AG20443 (cell line): Measurements from ENCODE around the gene MIDN.
"Not testable (repeated sequence)": the region's sequence is repeated elsewhere in the genome, so short reads cannot be mapped to it uniquely, and the experiment has no call there.

ENCODE experiments used
- DNase-seq: peaks from one replicate; pipeline ENCODE4 v3.0.0; 2012; ENCODE audit warnings: low spot score, mixed read lengths

MIDN gene

GRCh38 chr19:1248139-1248785 lies at the start of gene MIDN:
MIDN (plus strand) TSS chr19:1248583; CDS start chr19:1250297, 1,714 bp downstream.
- DNase-seq, result peak; percentile 88

- DNase-seq, result no peak
Measured at GRCh38 chr19:1199531-1199930, 48.9 kb upstream of the MIDN start.

- DNase-seq, result not testable (repeated sequence)
Measured at GRCh38 chr19:1200614-1201013, 47.8 kb upstream of the MIDN start.

- peak; percentile 99 for DNase-seq
Measured at GRCh38 chr19:1205114-1206099, 43.0 kb upstream of the MIDN start, which contains the start of gene STK11. STK11 (plus strand) TSS chr19:1205778; CDS start chr19:1206914, 1,136 bp downstream.

- DNase-seq, result no peak
Measured at GRCh38 chr19:1206150-1206863, 42.1 kb upstream of the MIDN start.

GRCh38 chr19:1206864-1207450 lies 41.4 kb upstream of the MIDN start:
- no peak for DNase-seq

- DNase-seq, result not testable (repeated sequence)
Measured at GRCh38 chr19:1208830-1209229, 39.6 kb upstream of the MIDN start.

GRCh38 chr19:1210227-1210538 lies 38.2 kb upstream of the MIDN start:
- DNase-seq, result no peak

GRCh38 chr19:1211494-1212234 lies 36.7 kb upstream of the MIDN start:
- no peak for DNase-seq

GRCh38 chr19:1213391-1214286 lies 34.7 kb upstream of the MIDN start:
- DNase-seq, result peak; percentile 57

GRCh38 chr19:1214299-1214861 lies 34.0 kb upstream of the MIDN start:
- no peak for DNase-seq

- DNase-seq, result no peak
Measured at GRCh38 chr19:1214862-1215731, 33.3 kb upstream of the MIDN start.

- no peak for DNase-seq
Measured at GRCh38 chr19:1216756-1217155, 31.6 kb upstream of the MIDN start.

GRCh38 chr19:1217366-1217765 lies 31.0 kb upstream of the MIDN start:
- no peak for DNase-seq

GRCh38 chr19:1218751-1219567 lies 29.4 kb upstream of the MIDN start:
- no peak for DNase-seq

GRCh38 chr19:1219786-1220476 lies 28.5 kb upstream of the MIDN start:
- DNase-seq, result no peak

GRCh38 chr19:1220477-1220930 lies 27.9 kb upstream of the MIDN start:
- DNase-seq, result no peak
